NCI-H1092 (cell line): ENCODE results near the gene YEATS4.

Experiments
- DNase-seq: peaks from one replicate; lab custom pipeline; 2025; lab: John Stamatoyannopoulos, UW

The YEATS4 gene

GRCh38 chr12:69342421-69342820 lies 17.1 kb upstream of the YEATS4 start:
- no peak for DNase-seq

DNA sequence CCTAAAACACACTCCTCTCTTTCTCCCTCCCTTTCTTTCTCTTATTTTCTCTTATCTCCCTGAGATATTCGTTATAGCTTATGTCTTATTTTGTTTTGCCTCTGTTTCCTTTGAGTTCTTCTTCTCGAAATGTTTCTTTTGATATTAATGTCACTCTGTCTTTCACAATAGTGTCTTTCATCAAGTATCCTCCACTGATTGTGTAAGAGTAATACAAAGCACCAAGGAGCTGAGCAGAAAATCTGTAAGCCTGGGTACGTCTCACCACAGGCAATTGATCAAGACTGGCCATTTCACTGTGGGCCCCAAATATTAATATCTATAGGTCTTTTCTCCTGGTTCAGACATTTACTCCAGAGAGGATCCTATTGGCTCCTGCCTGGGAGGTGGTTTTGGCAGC lies 16.2 kb upstream of the YEATS4 start:
- DNase-seq, result no peak

DNA sequence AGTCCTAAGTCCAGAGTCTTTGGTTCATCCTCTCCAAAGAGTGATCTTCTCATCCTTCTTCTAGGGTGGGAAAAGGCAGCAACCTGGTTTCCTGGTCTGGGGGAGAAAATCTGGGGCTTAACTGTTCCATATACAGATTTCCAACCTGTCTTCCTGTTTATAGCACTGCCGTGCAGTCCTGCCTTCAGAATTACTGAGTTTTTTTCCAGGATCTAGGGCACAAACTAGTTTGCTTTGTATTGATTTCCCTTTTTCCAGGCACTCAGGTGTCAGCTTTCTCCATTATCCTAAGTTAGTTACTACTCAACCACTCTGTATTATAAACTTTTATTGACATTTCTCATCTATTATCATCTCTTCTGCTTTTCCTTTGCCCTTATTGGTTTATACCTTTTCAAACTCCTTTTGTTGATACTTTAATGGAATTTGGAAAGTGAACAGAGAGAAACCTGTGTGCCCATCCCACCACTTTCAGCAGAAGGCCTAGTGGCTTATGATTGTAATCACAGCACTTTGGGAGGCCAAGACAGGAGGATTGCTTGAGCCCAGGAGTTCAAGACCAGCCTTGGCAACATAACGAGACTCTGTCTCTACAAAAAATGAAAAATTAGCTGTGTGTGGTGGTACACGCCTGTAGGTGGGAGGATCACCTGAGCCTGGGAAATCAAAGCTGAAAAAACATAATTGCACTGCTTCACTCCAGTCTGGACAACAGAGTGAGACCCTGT lies 15.5 kb upstream of the YEATS4 start:
- DNase-seq, result no peak

GRCh38 chr12:69345077-69345476 lies 14.5 kb upstream of the YEATS4 start:
- DNase-seq, result no peak

GRCh38 chr12:69345742-69346141 lies 13.8 kb upstream of the YEATS4 start:
- DNase-seq, result no peak

GRCh38 chr12:69348162-69348938 lies 11.2 kb upstream of the YEATS4 start, which contains the start of gene LYZ:
Gene LYZ, plus strand, starts transcription at chr12:69348381. Its CDS starts 28 bp downstream, at chr12:69348409.
- DNase-seq, result no peak

GRCh38 chr12:69350002-69350626 lies 9.4 kb upstream of the YEATS4 start:
- DNase-seq, result no peak

GRCh38 chr12:69350777-69351176 lies 8.8 kb upstream of the YEATS4 start:
- DNase-seq, result no peak

- no peak for DNase-seq
These were observed 7.9 kb upstream of the YEATS4 start for GRCh38 chr12:69351462-69352236.

GRCh38 chr12:69352904-69353303 lies 6.6 kb upstream of the YEATS4 start:
- no peak for DNase-seq

- DNase-seq, result no peak
These were observed 5.4 kb upstream of the YEATS4 start for GRCh38 chr12:69354172-69354555.

DNA sequence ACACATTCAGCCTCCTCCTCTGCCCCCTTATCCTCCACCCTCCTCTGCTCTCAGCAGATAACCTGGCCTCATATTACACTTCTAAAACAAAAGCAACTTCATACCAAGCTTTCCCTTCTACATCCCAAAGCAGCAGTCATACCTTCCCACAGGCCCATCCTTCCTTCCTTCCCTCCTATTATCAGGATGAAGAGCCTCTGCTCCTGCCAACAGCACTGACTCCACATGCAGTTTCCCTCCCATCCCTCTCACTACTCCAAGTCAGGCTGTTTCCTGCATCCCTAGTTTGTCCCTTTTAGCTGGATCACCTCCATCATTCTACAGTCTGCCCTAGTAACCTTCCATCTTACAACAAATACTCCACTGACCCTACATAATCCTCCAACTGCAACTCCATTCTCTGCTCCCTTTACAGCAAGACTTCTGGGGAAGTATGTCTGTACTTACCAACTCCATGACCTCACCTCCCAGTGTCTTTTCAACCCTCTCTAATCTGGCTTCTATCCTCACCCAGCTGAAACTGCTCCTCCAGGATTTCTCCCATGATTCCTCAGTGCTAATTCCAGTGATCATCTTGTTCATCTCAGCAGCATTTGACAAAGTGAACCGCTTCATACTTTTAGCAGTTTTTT lies 4.9 kb upstream of the YEATS4 start:
- DNase-seq, result no peak

DNA sequence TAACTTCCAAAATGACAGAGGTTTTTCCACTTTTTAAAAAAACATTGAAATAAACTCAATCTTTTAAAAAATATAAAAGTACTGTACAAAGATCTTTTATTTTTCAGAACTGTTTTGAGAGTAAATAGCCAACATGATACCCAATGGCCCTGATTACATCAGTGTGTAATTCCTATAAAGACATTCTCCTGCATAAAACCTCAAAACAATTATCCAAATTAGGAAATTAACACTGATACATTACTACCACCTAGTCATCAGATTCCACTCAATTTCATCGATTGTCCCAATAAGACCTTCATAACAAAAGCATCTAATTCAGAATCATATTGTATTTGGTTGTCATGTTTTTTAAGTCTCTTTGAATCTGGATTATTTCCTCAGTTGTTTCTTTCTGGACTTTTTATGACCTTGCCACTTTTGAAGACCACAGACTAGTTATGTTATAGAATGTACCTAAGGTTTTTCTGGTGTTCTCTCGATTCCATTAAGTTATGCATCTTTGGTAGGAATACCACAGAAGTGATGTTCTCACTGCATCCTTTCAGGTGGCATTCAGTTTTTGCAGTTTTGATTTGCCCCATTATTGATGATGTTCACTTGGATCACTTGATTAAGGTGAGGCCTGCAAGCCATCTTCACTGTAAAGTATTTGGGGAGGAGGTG lies 4.0 kb upstream of the YEATS4 start:
- DNase-seq, result no peak

- no peak for DNase-seq
These were observed 767 bp downstream of the YEATS4 start for GRCh38 chr12:69360348-69360672.

GRCh38 chr12:69366796-69367195 lies 7.3 kb downstream of the YEATS4 start:
- no peak for DNase-seq

DNA sequence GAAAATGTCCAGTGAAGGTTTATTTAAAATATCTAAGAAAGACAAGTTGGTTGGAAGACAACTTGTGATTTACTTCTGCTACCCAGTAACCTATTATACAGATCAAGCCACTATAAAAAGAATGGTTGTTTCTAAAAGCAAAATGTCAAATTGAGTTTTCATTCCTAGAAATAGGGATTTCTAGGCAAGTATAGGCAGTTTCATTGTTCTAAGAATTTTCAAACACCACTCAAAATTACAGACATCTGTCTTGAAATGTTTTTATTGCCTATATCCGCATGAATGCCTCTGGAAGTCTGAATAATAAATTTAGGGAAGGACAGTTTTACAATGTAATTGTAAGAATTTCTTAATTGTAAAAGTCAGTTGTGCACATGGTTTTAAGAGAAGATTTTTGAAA lies 8.6 kb downstream of the YEATS4 start:
- no peak for DNase-seq

- no peak for DNase-seq
These were observed 23.5 kb downstream of the YEATS4 start for GRCh38 chr12:69383074-69383473.

DNA sequence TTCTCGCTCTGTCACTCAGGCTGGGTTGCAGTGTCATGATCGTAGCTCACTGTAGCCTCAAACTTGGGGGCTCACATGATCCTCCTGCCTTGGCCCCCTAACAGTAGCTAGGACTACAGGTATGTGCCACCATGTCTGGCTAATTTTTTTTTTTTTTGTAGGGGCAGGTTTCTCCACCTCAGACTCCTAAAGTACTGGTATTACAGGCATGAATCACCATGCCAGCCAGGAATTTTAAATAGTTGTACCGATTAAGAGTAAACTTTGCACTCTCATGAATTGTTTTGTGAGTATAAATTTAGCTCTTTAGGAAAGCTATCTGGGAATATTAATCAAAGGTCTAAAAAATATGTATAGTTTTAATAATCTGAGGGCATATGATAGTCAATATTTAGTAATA lies 25.5 kb downstream of the YEATS4 start:
- no peak for DNase-seq

- no peak for DNase-seq
These were observed 27.4 kb downstream of the YEATS4 start for GRCh38 chr12:69386921-69387320.

DNA sequence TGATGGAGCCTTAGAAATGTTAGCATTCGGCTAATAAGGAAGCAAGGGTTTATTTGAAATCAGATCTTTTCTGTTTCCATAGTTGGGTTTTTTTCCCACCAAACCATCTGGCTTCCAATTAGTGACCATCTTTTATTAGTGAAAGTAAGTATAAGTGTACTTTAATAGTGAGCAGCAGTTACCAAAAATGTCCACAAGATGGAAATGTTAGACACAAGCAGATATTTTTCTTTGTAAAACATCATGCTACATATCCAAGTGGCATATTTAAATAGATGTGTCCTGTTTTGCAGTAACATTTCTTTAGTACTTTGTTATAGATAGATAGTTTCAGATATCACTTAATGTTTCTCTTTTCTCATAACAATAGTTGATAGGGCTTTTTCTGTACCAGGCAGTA lies 28.8 kb downstream of the YEATS4 start:
- no peak for DNase-seq

- no peak for DNase-seq
These were observed 30.3 kb downstream of the YEATS4 start for GRCh38 chr12:69389831-69390230.
